ENCODE measurements around the gene NPFF. TPM values are rescaled to one million over a fixed set of nuclear protein-coding genes. Genes with fewer than 3 reads are reported as not detected.

Gene NPFF
- total and polyA plus RNA-seq, 4 donors = not detected

GRCh38 chr12:53500142-53500775, 7.0 kb downstream of the NPFF start:
- H3K9me3 ChIP-seq (ENCODE audit: control insufficient read depth in 4 of 4, low read length in 3 of 4) = no peaks in the 10 kb centered on the region
- TF ChIP-seq ATF3 (IDR thresholded peaks at IDR 0.05) = no peak
- peak; percentile 40 for TF ChIP-seq NR2F2 (IDR thresholded peaks at IDR 0.05)
- TF ChIP-seq RXRA (IDR thresholded peaks at IDR 0.05) = peak; percentile 6 to 21
- no peak for TF ChIP-seq CTCF (IDR thresholded peaks at IDR 0.05; ENCODE audit: low read depth, low read length, missing input control)
- TF ChIP-seq MAX (IDR thresholded peaks at IDR 0.05) = no peak
- TF ChIP-seq YY1 (IDR thresholded peaks at IDR 0.05) = no peak
- peak; percentile 76 for TF ChIP-seq TAF1 (conservative IDR thresholded peaks at IDR 0.05)
- peak; percentile 70 for TF ChIP-seq REST (IDR thresholded peaks at IDR 0.05)
- TF ChIP-seq FOXA1 (IDR thresholded peaks at IDR 0.05) = no peak
- WGBS = under 1% methylated on average over 17 of the region's 17 CpGs
- H3K27ac ChIP-seq (ENCODE audit: low read depth in 1 of 2, low read length in 2 of 2) = peak overlapping the region; percentile 98 to 99
- H3K4me3 ChIP-seq (ENCODE audit: low read depth in 1 of 3, low read length in 3 of 3) = peak overlapping the region; percentile 46 to 91 (median 80)
- DNase-seq (ENCODE audit: low spot score) = no peak
- H3K4me1 ChIP-seq (ENCODE audit: control insufficient read depth in 4 of 4, insufficient read depth in 4 of 4, low read length in 3 of 4) = peaks cover 5 to 37% (median 21%) of the 10 kb centered on the region in 4 donors
- H3K9ac ChIP-seq (ENCODE audit: low read depth in 1 of 2, low read length in 2 of 2) = peak overlapping the region; percentile 92 to 100
- no peaks in the 10 kb centered on the region for H3K27me3 ChIP-seq (ENCODE audit: control insufficient read depth in 4 of 4, insufficient read depth in 4 of 4, low read length in 3 of 4)
- H3K36me3 ChIP-seq (ENCODE audit: control insufficient read depth in 4 of 4, insufficient read depth in 3 of 4, low read depth in 1 of 4, low read length in 3 of 4) = peaks cover 0 to 2% (median under 1%) of the 10 kb centered on the region in 4 donors

GRCh38 chr12:53499266-53500141, 7.8 kb downstream of the NPFF start, which contains the start of gene MAP3K12:
TSS of gene MAP3K12 (minus strand) at chr12:53499458. CDS start at chr12:53487391, 12,067 bp downstream.
- Histone ChIP-seq H3K36me3 (ENCODE audit: control insufficient read depth in 4 of 4, insufficient read depth in 3 of 4, low read depth in 1 of 4, low read length in 3 of 4) (peaks cover 0 to 2% (median 0%) of the 10 kb centered on the region in 4 donors), H3K9me3 (ENCODE audit: control insufficient read depth in 4 of 4, low read length in 3 of 4) (no peaks in the 10 kb centered on the region), H3K4me3 (ENCODE audit: low read depth in 1 of 3, low read length in 3 of 3) (peak within 1 kb of the TSS; percentile 46 to 91 (median 80)), H3K4me1 (ENCODE audit: control insufficient read depth in 4 of 4, insufficient read depth in 4 of 4, low read length in 3 of 4) (peaks cover 5 to 37% (median 21%) of the 10 kb centered on the region in 4 donors), H3K9ac (ENCODE audit: low read depth in 1 of 2, low read length in 2 of 2) (peak within 1 kb of the TSS; percentile 92 to 100), H3K27me3 (ENCODE audit: control insufficient read depth in 4 of 4, insufficient read depth in 4 of 4, low read length in 3 of 4) (no peaks in the 10 kb centered on the region), H3K27ac (ENCODE audit: low read depth in 1 of 2, low read length in 2 of 2) (peak within 1 kb of the TSS; percentile 98 to 99)
- WGBS = 3% methylated on average over 51 of the region's 51 CpGs
- DNase-seq (ENCODE audit: low spot score) = peak; percentile 55
- TF ChIP-seq FOXA2 (IDR thresholded peaks at IDR 0.05) (no peak), FOXA1 (IDR thresholded peaks at IDR 0.05) (no peak), SP1 (IDR thresholded peaks at IDR 0.05) (no peak), HNF4A (conservative IDR thresholded peaks at IDR 0.05) (no peak), HNF4G (IDR thresholded peaks at IDR 0.05) (no peak), GABPA (IDR thresholded peaks at IDR 0.05 in 1 of 2, conservative IDR thresholded peaks at IDR 0.05 in 1 of 2) (no peak), JUND (IDR thresholded peaks at IDR 0.05) (no peak), REST (IDR thresholded peaks at IDR 0.05) (no peak), CTCF (IDR thresholded peaks at IDR 0.05; ENCODE audit: low read depth, low read length, missing input control) (no peak), MAX (IDR thresholded peaks at IDR 0.05) (no peak)

Data from liver (tissue), 9 donors.